GM19240 (cell line): ENCODE results near the gene PIK3C2G.

ENCODE experiments used
- DNase-seq: peaks from one replicate; pipeline ENCODE4 v3.0.0; 2011; ENCODE audit warnings: low spot score; ENCODE audit not compliant: insufficient read length

The PIK3C2G gene

GRCh38 chr12:18345021-18345735 is 83.9 kb downstream of the PIK3C2G start:
- DNase-seq: no peak

- DNase-seq: no peak
These were observed 91.0 kb downstream of the PIK3C2G start for GRCh38 chr12:18352312-18352711.

DNA sequence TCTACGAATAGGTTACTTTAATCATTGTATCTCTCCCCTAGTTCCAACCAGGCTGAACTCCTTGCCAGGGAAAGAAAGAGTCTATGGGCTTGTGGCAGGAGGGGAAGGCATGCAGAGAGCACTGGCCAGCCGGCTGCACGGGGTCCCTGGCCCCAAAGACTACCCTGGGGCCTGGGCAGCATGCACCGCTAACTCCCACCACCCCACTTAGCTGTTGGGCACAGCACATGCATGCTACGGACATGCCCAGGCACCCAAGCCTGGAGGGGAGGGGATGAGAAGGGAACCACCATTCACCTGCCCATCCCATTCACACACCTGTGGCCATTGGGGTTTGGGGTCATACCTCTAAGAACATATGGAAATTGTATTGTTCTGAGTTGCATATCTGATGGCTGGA is 94.1 kb downstream of the PIK3C2G start:
- no peak for DNase-seq

GRCh38 chr12:18358077-18358476 is 96.8 kb downstream of the PIK3C2G start:
- DNase-seq: no peak

DNA sequence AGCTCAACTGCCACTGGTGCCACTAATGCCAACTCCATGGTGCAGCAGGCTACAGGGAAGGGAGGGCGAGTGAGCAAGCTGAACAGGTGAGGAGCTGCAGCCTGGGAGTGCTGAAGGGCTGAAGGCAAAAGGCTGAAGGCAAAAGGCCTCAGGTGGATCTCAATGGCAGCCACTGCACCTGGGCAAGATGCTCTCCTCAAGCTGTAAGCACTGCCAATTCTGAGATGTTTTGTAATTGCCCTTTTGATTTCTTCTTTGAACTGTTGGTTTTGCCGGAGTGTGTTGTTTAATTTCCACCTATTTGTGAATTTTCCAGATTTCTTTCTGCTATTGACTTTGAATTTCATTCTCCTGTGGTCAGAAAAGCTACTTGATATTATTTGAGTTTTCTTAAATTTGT is 97.6 kb downstream of the PIK3C2G start:
- no peak for DNase-seq

DNA sequence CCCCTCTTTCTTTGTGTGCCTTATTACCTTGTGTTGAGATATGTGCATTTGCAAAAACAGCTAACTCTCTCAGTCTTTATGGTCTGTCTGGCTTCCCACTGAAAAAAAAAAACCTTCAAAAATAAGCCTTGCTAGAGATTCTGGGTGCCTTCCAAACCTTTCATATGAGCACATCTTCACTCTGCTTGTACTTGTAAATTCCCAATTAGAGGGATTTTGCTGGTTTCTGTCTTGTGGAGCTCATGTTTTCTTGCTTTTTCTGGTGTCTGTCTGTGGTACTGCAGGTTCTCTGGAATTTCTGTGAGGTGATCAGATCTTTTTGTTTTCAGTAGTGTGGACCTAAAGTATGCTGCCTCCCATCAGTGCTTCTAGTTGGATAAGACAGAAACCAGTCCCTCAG is 100.1 kb downstream of the PIK3C2G start:
- no peak for DNase-seq

GRCh38 chr12:18363321-18363720 is 102.0 kb downstream of the PIK3C2G start:
- DNase-seq: no peak

GRCh38 chr12:18368594-18368993 is 107.3 kb downstream of the PIK3C2G start:
- no peak for DNase-seq

DNA sequence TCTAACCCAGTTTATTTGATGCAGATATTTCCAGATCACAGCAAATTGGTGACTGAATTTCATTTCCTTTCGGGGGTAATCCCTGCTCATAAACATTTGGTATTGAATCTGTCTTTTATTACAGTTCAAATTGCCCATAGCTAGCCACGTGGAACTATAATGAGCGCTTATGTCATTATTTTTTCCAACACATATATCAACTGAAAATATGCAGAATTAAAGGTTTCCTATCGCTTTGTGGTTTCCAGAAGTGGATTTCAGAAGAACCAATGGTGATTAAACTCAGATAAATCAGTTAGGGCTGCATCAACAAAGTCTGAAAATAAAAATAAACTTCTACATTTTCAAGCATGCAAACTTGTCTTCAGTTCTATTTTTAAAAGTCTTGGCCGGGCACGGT is 111.9 kb downstream of the PIK3C2G start:
- no peak for DNase-seq

GRCh38 chr12:18375131-18375530 is 113.8 kb downstream of the PIK3C2G start:
- no peak for DNase-seq

- no peak for DNase-seq
These were observed 114.3 kb downstream of the PIK3C2G start for GRCh38 chr12:18375583-18375982.

GRCh38 chr12:18382236-18382885 is 121.0 kb downstream of the PIK3C2G start:
- DNase-seq: no peak

GRCh38 chr12:18383203-18383602 is 121.9 kb downstream of the PIK3C2G start:
- DNase-seq: no peak

DNA sequence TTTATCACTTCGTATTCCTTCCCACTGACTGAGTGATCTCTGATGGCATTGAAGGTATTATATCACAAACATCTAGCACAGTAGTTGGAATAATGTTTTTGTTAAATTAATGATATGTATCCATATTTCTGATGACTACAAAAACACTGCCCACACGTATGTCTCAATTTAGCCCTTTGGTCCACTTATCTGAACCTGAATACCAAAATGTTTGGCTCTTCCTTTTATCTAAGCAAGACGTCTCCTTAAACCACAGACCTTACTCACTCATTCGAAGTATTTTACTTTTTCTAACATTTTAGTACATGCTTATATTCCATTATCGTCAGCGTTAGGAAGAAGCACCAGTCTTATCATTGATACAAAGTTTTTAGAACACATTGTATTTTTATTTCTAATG is 126.4 kb downstream of the PIK3C2G start:
- no peak for DNase-seq

DNA sequence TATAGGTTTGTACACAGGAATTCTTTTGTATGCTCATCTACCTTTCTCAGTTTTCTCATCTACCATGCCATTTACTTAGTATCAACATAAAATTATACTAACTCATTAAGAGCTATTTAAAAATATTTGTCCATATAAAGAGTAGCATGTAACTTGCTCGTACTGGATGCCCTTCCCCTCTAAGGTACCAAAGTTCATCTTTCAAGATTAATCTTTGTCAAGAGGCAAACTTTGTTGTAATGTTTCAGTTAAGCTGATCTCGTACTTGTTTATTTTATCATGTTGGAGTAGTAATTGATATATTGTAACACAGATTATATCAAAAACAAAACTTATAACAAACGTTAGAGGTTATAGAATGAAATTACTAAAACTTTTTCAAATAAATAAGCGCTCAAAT is 128.5 kb downstream of the PIK3C2G start:
- DNase-seq: no peak

DNA sequence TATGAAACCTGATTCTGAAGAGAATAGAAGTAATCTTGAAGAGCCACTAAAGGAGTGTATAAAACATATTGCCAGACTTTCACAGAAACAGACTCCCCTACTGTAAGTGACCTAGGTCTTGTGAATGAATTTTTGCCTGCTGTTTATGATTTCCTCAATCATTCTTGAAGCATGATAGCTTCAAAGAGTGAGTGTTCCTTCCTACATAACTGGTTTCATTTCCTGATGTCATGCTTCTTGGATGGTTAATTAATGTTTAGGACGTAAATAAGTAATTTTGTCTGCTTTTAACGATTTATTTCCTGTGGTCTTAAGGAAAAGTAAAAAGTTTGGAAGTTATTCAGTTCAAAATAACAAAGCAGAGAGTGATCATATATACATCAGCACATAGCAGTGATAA is 129.8 kb downstream of the PIK3C2G start:
- DNase-seq: no peak

GRCh38 chr12:18394742-18395141 is 133.4 kb downstream of the PIK3C2G start:
- no peak for DNase-seq

DNA sequence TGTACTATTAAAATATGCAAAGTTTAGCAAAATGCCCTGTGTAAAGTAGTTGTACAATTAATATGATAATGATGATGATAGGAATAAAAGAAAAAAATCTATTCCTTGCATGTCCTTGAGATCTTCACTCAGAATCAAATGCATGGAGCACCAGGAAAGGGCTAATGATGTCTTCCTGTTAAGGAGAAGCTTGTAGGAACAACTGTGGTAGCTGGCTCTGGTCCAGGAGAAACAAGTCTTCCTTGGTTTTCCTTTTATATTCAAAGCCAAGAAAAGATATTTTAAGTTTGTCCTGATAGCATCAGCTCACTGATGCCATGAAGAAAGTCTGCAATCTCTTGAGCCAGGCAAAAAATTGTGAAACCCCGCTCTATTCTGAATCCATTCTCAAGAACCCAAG is 138.9 kb downstream of the PIK3C2G start:
- no peak for DNase-seq

- no peak for DNase-seq
These were observed 141.7 kb downstream of the PIK3C2G start for GRCh38 chr12:18402872-18403611.

- no peak for DNase-seq
These were observed 150.1 kb downstream of the PIK3C2G start for GRCh38 chr12:18411453-18411852.

DNA sequence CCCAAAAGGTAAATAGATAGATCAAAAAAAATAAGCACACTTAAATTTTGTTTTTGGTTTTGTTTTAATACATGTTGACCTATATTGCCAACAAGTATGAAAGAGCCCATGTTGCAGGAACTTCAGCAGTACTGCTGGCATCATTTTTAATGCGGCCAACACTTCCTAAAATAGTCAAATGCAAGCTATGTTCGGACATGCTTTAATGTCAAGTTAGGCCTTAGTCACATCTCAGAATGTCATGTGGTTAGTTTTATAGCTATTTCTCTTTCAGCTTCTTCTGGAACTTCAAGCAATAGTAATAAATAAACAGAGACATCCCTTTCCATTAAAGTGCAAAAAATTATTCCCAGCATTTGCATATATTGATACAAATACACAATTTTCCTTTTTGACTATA is 153.4 kb downstream of the PIK3C2G start:
- no peak for DNase-seq

- DNase-seq: no peak
These were observed 153.9 kb downstream of the PIK3C2G start for GRCh38 chr12:18415227-18415626.

- no peak for DNase-seq
These were observed 155.1 kb downstream of the PIK3C2G start for GRCh38 chr12:18416412-18416811.
